IMR-90 (cell line): ENCODE results near the gene KCNH2.

ENCODE experiments used
- MAZ ChIP-seq: IDR thresholded peaks from 2 replicates; pipeline ENCODE4 v1.6.1; 2012; ENCODE audit warnings: low read depth, mild to moderate bottlenecking, low read length, improper control_type of control experiment, moderate library complexity, borderline replicate concordance
- POLR2A ChIP-seq: IDR thresholded peaks from 2 replicates; pipeline ENCODE4 v1.6.1; 2012; ENCODE audit warnings: mild to moderate bottlenecking, low read depth, low read length
- RAD21 ChIP-seq: IDR thresholded peaks from 2 replicates; pipeline ENCODE4 v1.6.1; 2012; ENCODE audit warnings: low read length, improper control_type of control experiment
- TF ChIP-seq, protein P1 (sequence below): conservative IDR thresholded peaks from 2 replicates; pipeline ENCODE4 v1.5.1; 2012; ENCODE audit warnings: mild to moderate bottlenecking, low read depth, low read length, improper control_type of control experiment

DNA sequence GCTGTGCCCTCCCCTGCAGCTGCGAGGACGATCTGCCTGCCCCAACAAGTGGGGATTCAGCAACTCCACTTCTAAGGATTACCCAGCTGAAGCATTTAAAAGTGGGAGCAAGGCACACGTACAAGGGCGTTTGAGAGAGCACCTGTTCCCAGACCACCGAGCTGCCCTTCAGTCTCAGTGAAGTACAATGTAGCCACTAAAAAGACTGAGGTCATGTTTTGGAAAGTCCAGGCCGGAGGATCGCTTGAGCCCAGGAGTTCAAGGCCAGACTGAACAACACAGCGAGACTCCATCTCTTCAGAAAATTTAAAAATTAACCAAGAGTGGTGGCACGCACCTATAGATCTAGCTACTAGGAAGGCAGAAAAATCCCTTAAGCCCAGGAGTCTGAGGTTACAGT lies 27.4 kb upstream of the KCNH2 start:
- TF ChIP-seq POLR2A (no peak), MAZ (no peak), RAD21 (no peak)
- TF ChIP-seq, protein P1, sequence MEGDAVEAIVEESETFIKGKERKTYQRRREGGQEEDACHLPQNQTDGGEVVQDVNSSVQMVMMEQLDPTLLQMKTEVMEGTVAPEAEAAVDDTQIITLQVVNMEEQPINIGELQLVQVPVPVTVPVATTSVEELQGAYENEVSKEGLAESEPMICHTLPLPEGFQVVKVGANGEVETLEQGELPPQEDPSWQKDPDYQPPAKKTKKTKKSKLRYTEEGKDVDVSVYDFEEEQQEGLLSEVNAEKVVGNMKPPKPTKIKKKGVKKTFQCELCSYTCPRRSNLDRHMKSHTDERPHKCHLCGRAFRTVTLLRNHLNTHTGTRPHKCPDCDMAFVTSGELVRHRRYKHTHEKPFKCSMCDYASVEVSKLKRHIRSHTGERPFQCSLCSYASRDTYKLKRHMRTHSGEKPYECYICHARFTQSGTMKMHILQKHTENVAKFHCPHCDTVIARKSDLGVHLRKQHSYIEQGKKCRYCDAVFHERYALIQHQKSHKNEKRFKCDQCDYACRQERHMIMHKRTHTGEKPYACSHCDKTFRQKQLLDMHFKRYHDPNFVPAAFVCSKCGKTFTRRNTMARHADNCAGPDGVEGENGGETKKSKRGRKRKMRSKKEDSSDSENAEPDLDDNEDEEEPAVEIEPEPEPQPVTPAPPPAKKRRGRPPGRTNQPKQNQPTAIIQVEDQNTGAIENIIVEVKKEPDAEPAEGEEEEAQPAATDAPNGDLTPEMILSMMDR, result no peak
